ENCODE data around the gene SPATA9. TPM values are rescaled to one million over a fixed set of nuclear protein-coding genes. Genes with fewer than 3 reads are reported as not detected.

The SPATA9 gene
- total RNA-seq, 6 experiments from 2014 or later: 0.17 to 0.73 (median 0.48) TPM

- peak overlapping the region; percentile 64 for H3K4me3 Mint-ChIP-seq
- no peak for TF ChIP-seq CTCF (IDR thresholded peaks at IDR 0.05)
- no peaks in the 10 kb centered on the region; the same call in 1 of the 2 replicates for H3K27me3 Mint-ChIP-seq (ENCODE audit: insufficient read depth)
- H3K4me1 Mint-ChIP-seq (ENCODE audit: low read depth): peaks cover 93% of the 10 kb centered on the region
- no peak for DNase-seq
- H3K36me3 Mint-ChIP-seq (ENCODE audit: low read depth): no peaks in the 10 kb centered on the region
- no peaks in the 10 kb centered on the region for H3K9me3 Mint-ChIP-seq
- peak overlapping the region; percentile 63 for H3K27ac Mint-ChIP-seq
Observed at GRCh38 chr5:95725937-95726810, 43.4 kb upstream of the SPATA9 start.

GRCh38 chr5:95725071-95725820, 42.5 kb upstream of the SPATA9 start:
- Mint-ChIP-seq H3K4me3 (peak overlapping the region; percentile 64), H3K27me3 (ENCODE audit: insufficient read depth) (no peaks in the 10 kb centered on the region; the same call in 1 of the 2 replicates), H3K36me3 (ENCODE audit: low read depth) (no peaks in the 10 kb centered on the region), H3K27ac (peak overlapping the region; percentile 63), H3K9me3 (no peaks in the 10 kb centered on the region), H3K4me1 (ENCODE audit: low read depth) (peaks cover 93% of the 10 kb centered on the region)
- no peak for TF ChIP-seq CTCF (IDR thresholded peaks at IDR 0.05)
- no peak for DNase-seq

GRCh38 chr5:95723632-95724369, 41.0 kb upstream of the SPATA9 start:
- no peak for TF ChIP-seq CTCF (IDR thresholded peaks at IDR 0.05)
- Mint-ChIP-seq H3K27ac (peak overlapping the region; percentile 79), H3K4me1 (ENCODE audit: low read depth) (peaks cover 87% of the 10 kb centered on the region), H3K4me3 (peak overlapping the region; percentile 50), H3K36me3 (ENCODE audit: low read depth) (no peaks in the 10 kb centered on the region), H3K9me3 (no peaks in the 10 kb centered on the region), H3K27me3 (ENCODE audit: insufficient read depth) (no peaks in the 10 kb centered on the region)
- peak; percentile 46 for DNase-seq

- no peaks in the 10 kb centered on the region for H3K36me3 Mint-ChIP-seq (ENCODE audit: low read depth)
- no peak overlapping the region for H3K27ac Mint-ChIP-seq
- no peaks in the 10 kb centered on the region for H3K9me3 Mint-ChIP-seq
- H3K4me1 Mint-ChIP-seq (ENCODE audit: low read depth): peaks cover 67% of the 10 kb centered on the region
- H3K27me3 Mint-ChIP-seq (ENCODE audit: insufficient read depth): no peaks in the 10 kb centered on the region
- TF ChIP-seq CTCF (IDR thresholded peaks at IDR 0.05): no peak
- no peak for DNase-seq
- H3K4me3 Mint-ChIP-seq: no peak overlapping the region
Observed at GRCh38 chr5:95721582-95722295, 38.9 kb upstream of the SPATA9 start.
